GM18511 (cell line): ENCODE data around the gene SLC36A3.
"Not testable (repeated sequence)": the region's sequence is repeated elsewhere in the genome, so short reads cannot be mapped to it uniquely, and the experiment has no call there.

Experiments
- ATAC-seq: cut with Tn5 transposase; IDR thresholded peaks from one replicate; pipeline ENCODE4 v1.9.1; 2021; ENCODE audit warnings: mild to moderate bottlenecking, moderate library complexity; ENCODE audit not compliant: unreplicated experiment

The SLC36A3 gene

DNA sequence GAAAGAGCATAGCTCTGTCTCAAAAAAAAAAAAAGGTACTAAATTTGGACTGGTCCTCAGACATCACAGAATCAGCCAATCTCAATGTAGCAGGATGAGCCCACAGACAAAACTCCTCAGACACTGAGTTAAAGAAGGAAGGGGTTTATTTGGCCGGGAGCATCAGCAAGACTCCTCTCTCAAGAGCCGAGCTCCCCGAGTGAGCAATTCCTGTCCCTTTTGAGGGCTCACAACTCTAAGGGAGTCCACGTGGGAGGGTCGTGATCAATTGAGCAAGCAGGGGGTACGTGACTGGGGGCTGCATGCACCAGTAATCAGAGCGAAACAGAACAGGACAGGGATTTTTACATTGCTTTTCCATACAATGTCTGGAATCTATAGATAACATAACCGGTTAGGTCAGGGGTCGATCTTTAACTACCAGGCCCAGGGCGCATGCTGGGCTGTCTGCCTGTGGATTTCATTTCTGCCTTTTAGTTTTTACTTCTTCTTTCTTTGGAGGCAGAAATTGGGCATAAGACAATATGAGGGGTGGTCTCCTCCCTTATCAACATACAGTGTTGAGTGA, 63.2 kb downstream of the SLC36A3 start:
- not testable (repeated sequence) for ATAC-seq

DNA sequence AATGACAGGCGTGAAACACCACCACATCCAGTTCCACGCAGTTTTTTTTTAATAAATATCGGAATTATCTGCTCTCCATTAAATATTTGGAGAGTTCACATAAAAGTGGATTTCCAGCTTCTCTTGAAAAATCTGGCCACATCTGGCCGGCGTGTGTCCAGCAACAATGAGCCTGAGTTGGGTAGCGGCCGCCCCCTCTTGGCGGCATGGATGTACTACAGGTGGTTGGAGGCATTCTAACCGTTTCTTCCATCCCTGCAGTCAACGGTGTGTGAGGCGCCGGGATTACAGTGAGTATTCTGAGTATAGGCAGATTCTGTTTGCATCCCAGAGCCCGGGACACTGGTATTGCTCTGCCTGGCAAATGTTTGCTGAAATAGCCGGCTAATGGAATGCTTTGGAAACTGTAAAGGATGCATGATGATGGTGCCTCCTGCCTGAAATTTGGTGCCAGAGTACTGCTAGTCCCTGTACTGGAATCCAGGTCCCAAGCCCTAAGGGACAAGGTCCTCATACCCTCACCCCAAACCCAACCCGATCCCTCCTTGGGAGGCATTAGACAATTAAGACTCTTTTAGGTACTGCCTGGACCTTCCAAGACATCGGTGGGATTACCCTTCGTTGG, 64.2 kb downstream of the SLC36A3 start:
- peak; percentile 49 for ATAC-seq

DNA sequence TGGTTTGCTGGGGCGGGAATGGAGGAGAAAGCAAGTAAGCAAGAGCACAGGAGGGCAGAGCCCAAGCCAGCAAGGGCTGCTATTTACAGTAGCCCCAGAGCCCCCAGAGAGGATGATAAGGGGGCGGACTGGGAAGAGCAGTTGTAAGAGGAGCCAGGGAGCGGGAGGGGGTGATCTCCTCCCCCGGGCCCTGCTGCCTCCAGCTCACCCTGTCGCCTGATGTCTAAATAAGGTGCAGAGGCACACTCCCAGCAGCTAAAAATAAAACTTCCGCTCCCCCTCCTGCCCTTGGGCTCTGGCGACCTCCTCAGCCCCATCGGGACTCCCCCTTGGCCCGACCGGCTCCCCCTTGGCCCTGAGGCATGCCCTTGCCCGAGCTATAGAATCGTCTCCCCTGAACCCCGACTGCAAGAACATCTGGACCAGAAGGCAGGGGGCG, 65.2 kb downstream of the SLC36A3 start:
- ATAC-seq = peak; percentile 47

DNA sequence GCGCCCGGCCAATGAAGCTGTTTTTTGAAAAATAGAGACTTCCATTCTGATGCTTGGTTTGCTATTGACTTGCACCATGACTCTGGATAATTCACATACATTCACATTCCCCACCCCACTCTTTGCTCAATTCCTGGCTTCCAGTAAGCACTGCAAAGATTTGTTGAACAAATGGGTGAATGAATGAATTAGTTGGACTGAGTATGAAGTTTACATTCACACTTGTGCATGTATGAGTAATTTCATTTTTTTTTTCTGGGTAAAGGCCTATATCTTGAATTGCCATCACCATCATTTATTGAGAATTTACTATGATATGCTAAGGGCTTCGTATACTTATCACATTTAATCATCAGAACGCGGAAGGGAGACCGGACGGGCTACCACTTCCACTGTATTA, 65.9 kb downstream of the SLC36A3 start:
- ATAC-seq = no peak

- ATAC-seq = no peak
These were observed 66.7 kb downstream of the SLC36A3 start for GRCh38 chr5:151236888-151237287.

GRCh38 chr5:151235239-151235571, 68.4 kb downstream of the SLC36A3 start:
- ATAC-seq = not testable (repeated sequence)

- peak; percentile 78 for ATAC-seq
These were observed 68.9 kb downstream of the SLC36A3 start for GRCh38 chr5:151234476-151235238.

DNA sequence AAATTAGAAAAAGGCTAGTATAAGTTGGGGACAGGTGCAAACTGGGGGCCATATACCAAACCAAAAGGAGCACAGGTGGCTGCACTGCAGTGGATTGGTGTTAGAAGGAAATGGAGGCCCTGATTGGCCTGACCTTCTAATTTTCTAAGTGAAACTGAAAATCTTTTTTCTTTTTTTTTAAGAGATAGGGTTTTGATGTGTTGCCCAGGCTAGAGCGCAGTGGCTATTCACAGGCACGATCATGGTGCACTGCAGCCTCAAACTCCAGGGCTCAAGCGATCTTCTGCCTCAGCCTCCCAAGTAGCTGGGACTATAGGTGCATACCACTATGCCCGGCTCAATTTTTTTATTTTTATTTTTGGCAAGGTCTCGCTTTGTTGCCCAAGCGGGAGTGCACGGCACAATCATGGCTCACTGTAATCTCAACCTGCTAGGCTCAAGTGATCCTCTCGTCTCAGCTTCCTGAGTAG, 69.9 kb downstream of the SLC36A3 start:
- peak; percentile 59 for ATAC-seq

DNA sequence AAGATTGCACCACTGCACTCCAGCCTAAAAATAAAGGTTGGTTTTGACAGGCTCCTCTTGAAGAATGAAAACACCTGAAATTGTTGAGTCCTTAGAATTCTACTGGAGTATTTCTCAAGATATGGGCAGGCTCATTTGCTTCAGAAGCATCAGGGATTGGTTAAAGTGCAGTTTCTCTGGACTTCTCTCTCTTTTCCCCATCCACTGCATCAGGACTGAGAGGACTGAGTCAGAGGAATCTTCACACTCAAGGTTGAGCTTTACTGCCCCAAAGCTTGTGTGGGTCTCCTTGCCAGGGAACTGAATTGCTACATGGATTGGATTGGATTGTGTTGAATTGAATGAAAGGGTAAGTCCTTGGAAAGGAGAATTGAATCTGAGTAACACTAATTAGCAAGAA, 72.2 kb downstream of the SLC36A3 start:
- no peak for ATAC-seq

GRCh38 chr5:151230048-151230680, 73.4 kb downstream of the SLC36A3 start:
- no peak for ATAC-seq

DNA sequence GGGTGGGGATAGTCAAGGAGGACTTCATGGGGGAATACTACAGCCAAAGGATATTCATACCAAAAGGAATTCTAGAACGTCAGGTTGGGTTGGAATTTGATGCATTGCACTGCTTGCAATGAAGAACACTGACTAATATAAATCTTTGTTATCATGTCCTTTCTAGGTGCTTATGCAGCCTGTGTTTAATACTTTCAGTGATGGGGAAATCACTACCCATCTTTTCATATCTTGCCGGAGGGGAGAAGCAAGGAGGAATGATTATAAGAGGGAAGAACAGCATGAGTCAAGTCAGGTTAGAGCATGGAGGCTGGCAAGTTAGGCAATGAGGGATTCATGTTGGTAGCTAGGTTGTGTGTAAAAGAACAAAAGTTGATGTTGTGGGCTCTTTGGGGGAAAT, 74.6 kb downstream of the SLC36A3 start:
- no peak for ATAC-seq

DNA sequence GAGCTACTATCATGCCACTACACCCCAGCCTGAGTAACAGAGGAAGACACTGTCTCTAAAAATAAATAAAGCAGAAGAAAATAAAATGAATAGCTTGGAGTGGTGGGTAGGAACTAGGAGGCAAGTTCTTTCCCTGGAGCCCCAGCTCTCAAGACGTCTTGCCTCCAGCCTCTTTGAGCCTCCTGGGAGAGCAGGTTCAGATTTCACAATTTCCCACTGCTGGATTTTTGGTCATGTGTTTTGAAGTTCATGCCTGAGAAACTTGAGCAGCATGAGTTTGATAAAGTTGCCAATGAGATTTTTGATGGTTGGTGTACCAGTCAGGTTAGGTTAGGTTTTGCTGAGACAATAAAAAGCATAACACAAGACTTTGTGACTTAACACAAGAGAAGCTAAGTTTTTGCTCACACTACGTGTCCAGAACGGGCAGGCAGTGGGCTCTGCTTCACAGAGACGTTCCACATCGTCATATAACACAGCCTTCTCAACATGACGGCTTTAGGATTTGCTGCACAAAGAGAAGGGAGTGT, 75.6 kb downstream of the SLC36A3 start:
- no peak for ATAC-seq
